Subcutaneous abdominal adipose tissue (tissue), 5 donors: ENCODE measurements around the gene PDIA4.
"Not testable (repeated sequence)": the region's sequence is repeated elsewhere in the genome, so short reads cannot be mapped to it uniquely, and the experiment has no call there.

Source experiments
- H3K27ac ChIP-seq: one replicate; pipeline ENCODE4 v1.7.0; 2013; ENCODE audit warnings: low read depth, mild to moderate bottlenecking, inconsistent platforms, low read length, moderate library complexity
- H3K27me3 ChIP-seq, 5 donors: one replicate each; pipeline ENCODE4 v1.7.0; 2013; ENCODE audit warnings: low read length in 5 of 5, inconsistent platforms in 1 of 5; ENCODE audit not compliant: control insufficient read depth in 5 of 5, insufficient read depth in 4 of 5
- H3K36me3 ChIP-seq, 5 donors: one replicate each; pipeline ENCODE4 v1.7.0; 2013; ENCODE audit warnings: low read length in 5 of 5; ENCODE audit not compliant: control insufficient read depth in 5 of 5, insufficient read depth in 5 of 5
- H3K4me1 ChIP-seq, 5 donors: one replicate each; pipeline ENCODE4 v1.7.0; 2013; ENCODE audit warnings: low read length in 5 of 5, mild to moderate bottlenecking in 3 of 5, moderate library complexity in 1 of 5; ENCODE audit not compliant: control insufficient read depth in 5 of 5, insufficient read depth in 5 of 5
- H3K4me3 ChIP-seq, 5 donors: one replicate each; pipeline ENCODE4 v1.7.0; 2013; ENCODE audit warnings: low read length in 5 of 5, low read depth in 1 of 5
- H3K9ac ChIP-seq, 5 donors: one replicate each; pipeline ENCODE4 v1.7.0; 2013; ENCODE audit warnings: low read length in 5 of 5, mild to moderate bottlenecking in 4 of 5, moderate library complexity in 3 of 5
- H3K9me3 ChIP-seq, 5 donors: one replicate each; pipeline ENCODE4 v1.7.0; 2013; ENCODE audit warnings: low read length in 5 of 5; ENCODE audit not compliant: control insufficient read depth in 5 of 5
- donor health status: healthy.
- donor health status: healthy.
- donor health status: healthy.
- donor health status: healthy.
- donor health status: healthy.

Gene PDIA4

GRCh38 chr7:149067869-149068268 lies 39.6 kb upstream of the PDIA4 start:
- Histone ChIP-seq H3K9ac (no peak overlapping the region), H3K27ac (no peak overlapping the region)

GRCh38 chr7:149063476-149063875 lies 35.2 kb upstream of the PDIA4 start:
- H3K4me3 ChIP-seq, result no peak overlapping the region
- H3K27me3 ChIP-seq, result no peaks in the 10 kb centered on the region
- no peaks in the 10 kb centered on the region for H3K9me3 ChIP-seq
- H3K9ac ChIP-seq, result no peak overlapping the region
- no peak overlapping the region for H3K27ac ChIP-seq
- H3K36me3 ChIP-seq, result peaks cover 0 to 3% (median 0%) of the 10 kb centered on the region in 5 donors
- H3K4me1 ChIP-seq, result peaks cover 0 to 16% (median 2%) of the 10 kb centered on the region in 5 donors

More at GRCh38 chr7:149067869-149068268, 39.6 kb upstream of the PDIA4 start:
- Histone ChIP-seq H3K4me1 (peaks cover 0 to 26% (median 14%) of the 10 kb centered on the region in 5 donors), H3K9me3 (no peaks in the 10 kb centered on the region), H3K36me3 (peaks cover 2 to 29% (median 23%) of the 10 kb centered on the region in 5 donors), H3K4me3 (no peak overlapping the region), H3K27me3 (no peaks in the 10 kb centered on the region)

- H3K36me3 ChIP-seq, H3K9me3 ChIP-seq, H3K9ac ChIP-seq, H3K27me3 ChIP-seq, H3K27ac ChIP-seq, H3K4me3 ChIP-seq: not testable (repeated sequence)
- H3K4me1 ChIP-seq, result peaks cover 0 to 16% (median 2%) of the 10 kb centered on the region in 5 donors
Observed at GRCh38 chr7:149062217-149062899, 34.1 kb upstream of the PDIA4 start.

GRCh38 chr7:149060156-149060555 lies 31.9 kb upstream of the PDIA4 start:
- H3K4me1 ChIP-seq, result peaks cover 0 to 8% (median 0%) of the 10 kb centered on the region in 5 donors
- H3K9me3 ChIP-seq, result no peaks in the 10 kb centered on the region
- no peak overlapping the region for H3K4me3 ChIP-seq
- no peaks in the 10 kb centered on the region for H3K27me3 ChIP-seq
- no peaks in the 10 kb centered on the region for H3K36me3 ChIP-seq
- no peak overlapping the region for H3K27ac ChIP-seq
- no peak overlapping the region for H3K9ac ChIP-seq

- Histone ChIP-seq H3K27me3 (peaks cover 0 to 2% (median 0%) of the 10 kb centered on the region in 5 donors), H3K4me3 (no peak overlapping the region), H3K4me1 (no peaks in the 10 kb centered on the region), H3K9ac (no peak overlapping the region), H3K27ac (no peak overlapping the region), H3K9me3 (no peaks in the 10 kb centered on the region), H3K36me3 (no peaks in the 10 kb centered on the region)
Observed at GRCh38 chr7:149053885-149054284, 25.6 kb upstream of the PDIA4 start.

- Histone ChIP-seq H3K4me3 (no peak overlapping the region), H3K36me3 (no peaks in the 10 kb centered on the region), H3K9me3 (no peaks in the 10 kb centered on the region), H3K27me3 (peaks cover 0 to 2% (median 0%) of the 10 kb centered on the region in 5 donors), H3K27ac (no peak overlapping the region), H3K4me1 (no peaks in the 10 kb centered on the region), H3K9ac (no peak overlapping the region)
Observed at GRCh38 chr7:149053384-149053783, 25.1 kb upstream of the PDIA4 start.

- Histone ChIP-seq H3K27me3 (peaks cover 0 to 2% (median 0%) of the 10 kb centered on the region in 5 donors), H3K36me3 (no peaks in the 10 kb centered on the region), H3K9me3 (no peaks in the 10 kb centered on the region), H3K27ac (no peak overlapping the region), H3K4me3 (no peak overlapping the region), H3K4me1 (no peaks in the 10 kb centered on the region), H3K9ac (no peak overlapping the region)
Observed at GRCh38 chr7:149050941-149051340, 22.6 kb upstream of the PDIA4 start.

GRCh38 chr7:149048805-149049204 lies 20.5 kb upstream of the PDIA4 start:
- Histone ChIP-seq H3K4me3 (no peak overlapping the region), H3K36me3 (no peaks in the 10 kb centered on the region), H3K27me3 (peaks cover 0 to 2% (median 0%) of the 10 kb centered on the region in 5 donors), H3K9me3 (no peaks in the 10 kb centered on the region), H3K27ac (no peak overlapping the region), H3K4me1 (no peaks in the 10 kb centered on the region), H3K9ac (no peak overlapping the region)

GRCh38 chr7:149046416-149046815 lies 18.1 kb upstream of the PDIA4 start:
- H3K36me3 ChIP-seq, result no peaks in the 10 kb centered on the region
- H3K4me1 ChIP-seq, result no peaks in the 10 kb centered on the region
- H3K9ac ChIP-seq, result peak overlapping the region in 1 of 5 donors; percentile 0
- H3K4me3 ChIP-seq, result no peak overlapping the region
- no peak overlapping the region for H3K27ac ChIP-seq
- peaks cover 0 to 2% (median 0%) of the 10 kb centered on the region in 5 donors for H3K27me3 ChIP-seq
- H3K9me3 ChIP-seq, result no peaks in the 10 kb centered on the region

- Histone ChIP-seq H3K27me3 (no peaks in the 10 kb centered on the region), H3K36me3 (no peaks in the 10 kb centered on the region), H3K4me1 (no peaks in the 10 kb centered on the region), H3K9ac (no peak overlapping the region), H3K9me3 (no peaks in the 10 kb centered on the region), H3K27ac (no peak overlapping the region), H3K4me3 (no peak overlapping the region)
Observed at GRCh38 chr7:149043936-149044335, 15.6 kb upstream of the PDIA4 start.
